HepG2 (cell line): ENCODE data around the gene TBC1D16. TPM values are rescaled to one million over a fixed set of nuclear protein-coding genes. Genes with fewer than 3 reads are reported as not detected.
A peak's percentile ranks its signal among the peaks of the same experiment; 100 is the strongest.

Experiments used
- CENPT ChIP-seq: sonication (generic); formaldehyde crosslinking; IDR thresholded peaks from 2 replicates; pipeline ENCODE4 v1.8.0; 2022; ENCODE audit warnings: low read depth, mild to moderate bottlenecking, moderate library complexity, missing genetic modification reagents
- FOXK2 ChIP-seq: fragments of 450-650 bp; IDR thresholded peaks from 2 replicates; pipeline ENCODE4 v1.6.1; 2016
- KDM4B ChIP-seq: sonication (generic); formaldehyde crosslinking; IDR thresholded peaks from 2 replicates; pipeline ENCODE4 v1.4.0; 2020; ENCODE audit warnings: missing genetic modification reagents
- MBNL3 ChIP-seq: fragments of 250-450 bp; sonication (Bioruptor Pico); conservative IDR thresholded peaks from 2 replicates; pipeline ENCODE4 v1.8.0; 2022; ENCODE audit warnings: mild to moderate bottlenecking, inconsistent platforms
- NCOA5 ChIP-seq: sonication (generic); formaldehyde crosslinking; IDR thresholded peaks from 2 replicates; pipeline ENCODE4 v1.4.0; 2020; ENCODE audit warnings: missing genetic modification reagents
- NRL ChIP-seq: sonication (generic); formaldehyde crosslinking; IDR thresholded peaks from 2 replicates; pipeline ENCODE4 v1.5.0; 2020; ENCODE audit warnings: missing genetic modification reagents, mild to moderate bottlenecking, moderate library complexity, borderline replicate concordance
- SMARCC2 ChIP-seq: fragments of 450-650 bp; IDR thresholded peaks from 2 replicates; pipeline ENCODE4 v1.6.1; 2017; ENCODE audit warnings: antibody characterized with exemption, mild to moderate bottlenecking
- SRSF1 ChIP-seq: fragments of 200-400 bp; formaldehyde crosslinking; optimal IDR thresholded peaks from 2 replicates; pipeline ENCODE3; 2017; ENCODE audit warnings: mild to moderate bottlenecking, low read depth, low read length, moderate library complexity
- TOE1 ChIP-seq: sonication (generic); formaldehyde crosslinking; IDR thresholded peaks from 2 replicates; pipeline ENCODE4 v1.4.0; 2020; ENCODE audit warnings: mild to moderate bottlenecking, missing genetic modification reagents
- U2AF1 ChIP-seq: fragments of 200-400 bp; formaldehyde crosslinking; optimal IDR thresholded peaks from 2 replicates; pipeline ENCODE3; 2017; ENCODE audit warnings: mild to moderate bottlenecking, low read depth, low read length
- ZBTB37 ChIP-seq: sonication (generic); formaldehyde crosslinking; IDR thresholded peaks from 2 replicates; pipeline ENCODE4 v1.4.0; 2020; ENCODE audit warnings: mild to moderate bottlenecking, missing genetic modification reagents
- ZBTB49 ChIP-seq: sonication (generic); formaldehyde crosslinking; IDR thresholded peaks from 2 replicates; pipeline ENCODE4 v1.4.0; 2020; ENCODE audit warnings: missing genetic modification reagents, borderline replicate concordance
- ZBTB7B ChIP-seq: sonication (generic); formaldehyde crosslinking; IDR thresholded peaks from 2 replicates; pipeline ENCODE4 v1.4.0; 2020; ENCODE audit warnings: missing genetic modification reagents
- ZNF121 ChIP-seq: sonication (generic); formaldehyde crosslinking; IDR thresholded peaks from 2 replicates; pipeline ENCODE4 v1.5.0; 2020; ENCODE audit warnings: mild to moderate bottlenecking, missing genetic modification reagents
- ZNF234 ChIP-seq: sonication (generic); formaldehyde crosslinking; conservative IDR thresholded peaks from 2 replicates; pipeline ENCODE4 v1.5.1; 2020; ENCODE audit warnings: mild to moderate bottlenecking, missing genetic modification reagents
- ZNF331 ChIP-seq: sonication (generic); formaldehyde crosslinking; IDR thresholded peaks from 2 replicates; pipeline ENCODE4 v1.4.0; 2020; ENCODE audit warnings: missing genetic modification reagents
- ZNF792 ChIP-seq: IDR thresholded peaks from 2 replicates; pipeline ENCODE4 v1.6.1; 2016
- ZSCAN9 ChIP-seq: IDR thresholded peaks from 2 replicates; pipeline ENCODE4 v1.6.1; 2016; ENCODE audit warnings: borderline replicate concordance
- polyA plus RNA-seq, 8 experiments: library from polyadenylated mRNA; depleted of rRNA in 3 of 8; stranded (reverse) in 7 of 8; unstranded in 1 of 8; fragments of >200 nt; fragmentation: Illumina TruSeq in 4 of 8; extraction: Trizol in 4 of 8; gene quantifications; 2 replicates each; pipeline versions ENCODE4 v1.2.1 to v1.2.3, GENCODE V29; 2011 to 2016; ENCODE audit warnings: low read depth in 4 of 8, missing spikeins in 1 of 8, mixed read lengths in 1 of 8; ENCODE audit not compliant: insufficient read depth in 1 of 8
- total RNA-seq, 5 experiments: library from RNA; depleted of rRNA; stranded (reverse); fragments of >200 nt; fragmentation: Illumina TruSeq; extraction: Trizol; gene quantifications; 2 replicates each; pipeline ENCODE4 v1.2.3, GENCODE V29; 2016; ENCODE audit warnings: low read depth in 1 of 5
- TF ChIP-seq, protein P1 (sequence below): sonication (generic); formaldehyde crosslinking; IDR thresholded peaks from 2 replicates; pipeline ENCODE4 v1.8.0; 2022; ENCODE audit warnings: mild to moderate bottlenecking, missing genetic modification reagents
- TF ChIP-seq, protein P2 (sequence below): sonication (generic); formaldehyde crosslinking; IDR thresholded peaks from 2 replicates; pipeline ENCODE4 v1.4.0; 2020; ENCODE audit warnings: mild to moderate bottlenecking, missing genetic modification reagents, borderline replicate concordance
- TF ChIP-seq, protein P3 (sequence below): sonication (generic); formaldehyde crosslinking; IDR thresholded peaks from 2 replicates; pipeline ENCODE4 v1.4.0; 2020; ENCODE audit warnings: missing genetic modification reagents
- TF ChIP-seq, protein P4 (sequence below): sonication (generic); formaldehyde crosslinking; IDR thresholded peaks from 2 replicates; pipeline ENCODE4 v1.8.1; 2022; ENCODE audit warnings: mild to moderate bottlenecking, missing genetic modification reagents

The TBC1D16 gene
- total and polyA plus RNA-seq, 2 of the 13 experiments (the other 11 are each of a cell fraction or from before 2014, with no cell fraction given) = 14.9 to 24.9 TPM

DNA sequence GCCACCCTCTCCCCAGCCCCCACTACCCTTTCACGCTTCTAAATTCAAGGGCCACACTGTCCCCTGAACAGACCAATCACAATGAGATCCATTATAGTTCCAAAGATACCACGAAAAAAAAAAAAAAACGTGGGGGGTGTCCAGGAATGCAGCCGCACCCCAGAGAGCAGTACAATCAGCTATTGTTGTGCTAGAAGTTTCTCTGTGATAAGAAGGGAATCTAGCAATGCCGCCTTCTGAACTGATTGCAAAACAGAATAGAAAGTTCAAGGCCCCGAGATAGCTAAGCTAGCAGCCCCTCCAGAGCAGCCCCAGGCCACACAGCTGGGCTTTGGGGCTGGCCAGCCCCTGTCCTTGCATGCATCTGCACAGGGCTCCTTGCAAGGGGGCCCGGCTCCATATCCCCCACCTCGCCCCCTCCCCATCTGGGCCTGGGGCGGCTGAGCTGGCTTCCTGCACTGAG lies 109.5 kb downstream of the TBC1D16 start (continued):
- TF ChIP-seq MBNL3 (no peak), ZNF331 (CRISPR knock-in tag) (peak; percentile 43; the same call in 1 of the 2 replicates), NCOA5 (CRISPR knock-in tag) (no peak), U2AF1 (no peak), ZSCAN9 (CRISPR knock-in tag) (no peak; the same call in 1 of the 2 replicates), ZBTB37 (CRISPR knock-in tag) (0 out of 2 replicates have a peak, but pooled peaks have one; percentile 23), CENPT (CRISPR knock-in tag) (no peak), ZBTB7B (CRISPR knock-in tag) (peak; percentile 96), ZNF792 (CRISPR knock-in tag) (peak; percentile 77), NRL (CRISPR knock-in tag) (no peak), SRSF1 (peak; percentile 95), SMARCC2 (no peak), TOE1 (no peak), ZBTB49 (no peak), ZNF234 (CRISPR knock-in tag) (no peak), ZNF121 (0 out of 2 replicates have a peak, but pooled peaks have one; percentile 31), KDM4B (CRISPR knock-in tag) (peak; percentile 59; the same call in 1 of the 2 replicates), FOXK2 (no peak)
- TF ChIP-seq, protein P1, sequence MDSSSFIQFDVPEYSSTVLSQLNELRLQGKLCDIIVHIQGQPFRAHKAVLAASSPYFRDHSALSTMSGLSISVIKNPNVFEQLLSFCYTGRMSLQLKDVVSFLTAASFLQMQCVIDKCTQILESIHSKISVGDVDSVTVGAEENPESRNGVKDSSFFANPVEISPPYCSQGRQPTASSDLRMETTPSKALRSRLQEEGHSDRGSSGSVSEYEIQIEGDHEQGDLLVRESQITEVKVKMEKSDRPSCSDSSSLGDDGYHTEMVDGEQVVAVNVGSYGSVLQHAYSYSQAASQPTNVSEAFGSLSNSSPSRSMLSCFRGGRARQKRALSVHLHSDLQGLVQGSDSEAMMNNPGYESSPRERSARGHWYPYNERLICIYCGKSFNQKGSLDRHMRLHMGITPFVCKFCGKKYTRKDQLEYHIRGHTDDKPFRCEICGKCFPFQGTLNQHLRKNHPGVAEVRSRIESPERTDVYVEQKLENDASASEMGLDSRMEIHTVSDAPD (CRISPR knock-in tag) = no peak
- TF ChIP-seq, protein P2, sequence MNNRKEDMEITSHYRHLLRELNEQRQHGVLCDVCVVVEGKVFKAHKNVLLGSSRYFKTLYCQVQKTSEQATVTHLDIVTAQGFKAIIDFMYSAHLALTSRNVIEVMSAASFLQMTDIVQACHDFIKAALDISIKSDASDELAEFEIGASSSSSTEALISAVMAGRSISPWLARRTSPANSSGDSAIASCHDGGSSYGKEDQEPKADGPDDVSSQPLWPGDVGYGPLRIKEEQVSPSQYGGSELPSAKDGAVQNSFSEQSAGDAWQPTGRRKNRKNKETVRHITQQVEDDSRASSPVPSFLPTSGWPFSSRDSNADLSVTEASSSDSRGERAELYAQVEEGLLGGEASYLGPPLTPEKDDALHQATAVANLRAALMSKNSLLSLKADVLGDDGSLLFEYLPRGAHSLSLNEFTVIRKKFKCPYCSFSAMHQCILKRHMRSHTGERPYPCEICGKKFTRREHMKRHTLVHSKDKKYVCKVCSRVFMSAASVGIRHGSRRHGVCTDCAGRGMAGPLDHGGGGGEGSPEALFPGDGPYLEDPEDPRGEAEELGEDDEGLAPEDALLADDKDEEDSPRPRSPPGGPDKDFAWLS (CRISPR knock-in tag) = no peak
- TF ChIP-seq, protein P3, sequence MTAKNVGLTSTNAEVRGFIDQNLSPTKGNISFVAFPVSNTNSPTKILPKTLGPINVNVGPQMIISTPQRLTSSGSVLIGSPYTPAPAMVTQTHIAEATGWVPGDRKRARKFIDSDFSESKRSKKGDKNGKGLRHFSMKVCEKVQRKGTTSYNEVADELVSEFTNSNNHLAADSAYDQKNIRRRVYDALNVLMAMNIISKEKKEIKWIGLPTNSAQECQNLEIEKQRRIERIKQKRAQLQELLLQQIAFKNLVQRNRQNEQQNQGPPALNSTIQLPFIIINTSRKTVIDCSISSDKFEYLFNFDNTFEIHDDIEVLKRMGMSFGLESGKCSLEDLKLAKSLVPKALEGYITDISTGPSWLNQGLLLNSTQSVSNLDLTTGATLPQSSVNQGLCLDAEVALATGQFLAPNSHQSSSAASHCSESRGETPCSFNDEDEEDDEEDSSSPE (CRISPR knock-in tag) = peak; percentile 44; the same call in 1 of the 2 replicates
- TF ChIP-seq, protein P4, sequence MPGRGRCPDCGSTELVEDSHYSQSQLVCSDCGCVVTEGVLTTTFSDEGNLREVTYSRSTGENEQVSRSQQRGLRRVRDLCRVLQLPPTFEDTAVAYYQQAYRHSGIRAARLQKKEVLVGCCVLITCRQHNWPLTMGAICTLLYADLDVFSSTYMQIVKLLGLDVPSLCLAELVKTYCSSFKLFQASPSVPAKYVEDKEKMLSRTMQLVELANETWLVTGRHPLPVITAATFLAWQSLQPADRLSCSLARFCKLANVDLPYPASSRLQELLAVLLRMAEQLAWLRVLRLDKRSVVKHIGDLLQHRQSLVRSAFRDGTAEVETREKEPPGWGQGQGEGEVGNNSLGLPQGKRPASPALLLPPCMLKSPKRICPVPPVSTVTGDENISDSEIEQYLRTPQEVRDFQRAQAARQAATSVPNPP (CRISPR knock-in tag) = peak; percentile 29; the same call in 1 of the 2 replicates
